Measurements from ENCODE around the gene CMC2. TPM values are rescaled to one million over a fixed set of nuclear protein-coding genes. Genes with fewer than 3 reads are reported as not detected.

The CMC2 gene
- total and polyA plus RNA-seq, 7 donors, result 58.8 to 334 (median 121) TPM

- Histone ChIP-seq H3K27me3 (ENCODE audit: insufficient read depth in 3 of 3, low read length in 2 of 3) (no peaks in the 10 kb centered on the region), H3K36me3 (ENCODE audit: insufficient read depth in 1 of 2, low read depth in 1 of 2) (peaks cover 0 to under 1% of the 10 kb centered on the region in 2 donors), H3K27ac (no peak overlapping the region), H3K4me1 (no peaks in the 10 kb centered on the region), H3K9me3 (no peaks in the 10 kb centered on the region), H3K4me3 (peak overlapping the region; percentile 25)
- intact Hi-C loops (cut with DNase I), result no loop called here
- 41 to 48% (median 48%) methylated on average over 4 of the region's 4 CpGs for WGBS, 3 donors
- no peak for DNase-seq
- no peak for ATAC-seq
- no peak for TF ChIP-seq CTCF (IDR thresholded peaks at IDR 0.05)
These were observed 10.0 kb downstream of the CMC2 start for GRCh38 chr16:80996688-80997138.

- Histone ChIP-seq H3K4me3 (no peak overlapping the region), H3K4me1 (no peaks in the 10 kb centered on the region), H3K9me3 (no peaks in the 10 kb centered on the region), H3K27ac (no peak overlapping the region), H3K27me3 (ENCODE audit: insufficient read depth in 3 of 3, low read length in 2 of 3) (no peaks in the 10 kb centered on the region), H3K36me3 (ENCODE audit: insufficient read depth in 1 of 2, low read depth in 1 of 2) (peaks cover 0 to 11% of the 10 kb centered on the region in 2 donors)
- ATAC-seq (no peak), DNase-seq (no peak)
- TF ChIP-seq CTCF (IDR thresholded peaks at IDR 0.05), result no peak
- intact Hi-C loops (cut with DNase I), result no loop called here
These were observed 12.2 kb downstream of the CMC2 start for GRCh38 chr16:80994451-80994850.

GRCh38 chr16:80993834-80994233 is 12.9 kb downstream of the CMC2 start:
- Histone ChIP-seq H3K4me1 (no peaks in the 10 kb centered on the region), H3K27me3 (ENCODE audit: insufficient read depth in 3 of 3, low read length in 2 of 3) (no peaks in the 10 kb centered on the region), H3K27ac (no peak overlapping the region), H3K4me3 (no peak overlapping the region), H3K9me3 (no peaks in the 10 kb centered on the region), H3K36me3 (ENCODE audit: insufficient read depth in 1 of 2, low read depth in 1 of 2) (peaks cover 0 to 11% of the 10 kb centered on the region in 2 donors)
- ATAC-seq (no peak), DNase-seq (no peak)
- no peak for TF ChIP-seq CTCF (IDR thresholded peaks at IDR 0.05)
- intact Hi-C loops (cut with DNase I), result no loop called here

DNA sequence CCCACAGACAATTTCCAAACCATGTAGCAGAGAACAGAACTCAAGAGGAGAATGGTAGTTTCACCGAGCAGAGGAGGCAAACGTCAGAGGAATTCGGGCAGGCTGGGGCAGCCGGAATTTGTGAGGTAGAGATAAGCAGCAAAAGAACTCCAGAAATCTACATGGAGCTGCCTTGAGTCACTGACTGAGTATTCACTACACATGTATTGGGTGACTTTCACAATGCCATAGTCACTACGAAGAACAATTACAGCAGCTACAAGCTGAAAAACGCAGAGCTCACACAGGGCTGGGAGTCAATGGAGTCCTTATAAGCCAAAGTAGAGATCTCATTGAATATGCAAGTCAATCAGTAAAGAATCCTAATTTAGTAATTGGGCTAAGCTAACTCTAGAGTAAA is 13.4 kb downstream of the CMC2 start:
- DNase-seq (no peak), ATAC-seq (peak; percentile 59 to 79 (median 76))
- no peak overlapping the region for H3K27ac ChIP-seq
- intact Hi-C loops (cut with DNase I), result no loop called here
- no peaks in the 10 kb centered on the region for H3K27me3 ChIP-seq (ENCODE audit: insufficient read depth in 3 of 3, low read length in 2 of 3)
- no peak for TF ChIP-seq CTCF (IDR thresholded peaks at IDR 0.05)
- H3K36me3 ChIP-seq (ENCODE audit: insufficient read depth in 1 of 2, low read depth in 1 of 2), result peaks cover 0 to 11% of the 10 kb centered on the region in 2 donors
- no peak overlapping the region for H3K4me3 ChIP-seq
- no peaks in the 10 kb centered on the region for H3K9me3 ChIP-seq
- 56 to 61% (median 60%) methylated on average over 6 of the region's 6 CpGs for WGBS, 3 donors
- H3K4me1 ChIP-seq, result no peaks in the 10 kb centered on the region

DNA sequence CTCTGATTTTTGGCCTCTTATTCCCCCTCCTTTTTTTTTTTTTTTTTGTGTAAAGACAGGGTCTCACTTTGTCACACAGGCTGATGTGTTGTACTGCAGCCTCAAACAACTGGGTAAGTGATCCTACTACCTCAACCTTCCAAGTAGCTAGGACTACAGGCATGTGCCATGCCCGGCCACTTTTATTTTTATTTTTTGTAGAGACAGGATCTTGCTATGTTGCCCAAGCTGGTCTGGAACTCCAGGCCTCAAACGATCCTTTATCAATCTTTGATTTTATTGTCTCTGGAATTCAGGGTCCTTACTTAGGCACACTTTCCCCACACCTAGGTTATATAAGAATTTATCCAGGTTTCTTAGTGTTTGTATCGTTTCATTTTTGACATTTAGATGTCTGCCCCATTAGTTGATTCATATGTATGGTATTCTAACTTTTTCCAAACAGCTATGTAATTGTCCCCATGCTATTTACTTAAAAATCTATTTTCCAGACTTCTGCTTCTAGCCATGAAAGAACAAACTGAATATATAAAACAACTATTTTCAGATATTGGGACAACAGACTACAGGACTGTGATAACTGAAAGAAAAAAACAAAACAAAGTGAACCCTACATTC is 13.9 kb downstream of the CMC2 start:
- H3K4me3 ChIP-seq, result no peak overlapping the region
- WGBS, 3 donors, result 55 to 60% (median 56%) methylated on average over 3 of the region's 3 CpGs
- ATAC-seq, result no peak

More for the DNA sequence above, 13.9 kb downstream of the CMC2 start:
- intact Hi-C loops (cut with DNase I), result no loop called here
- no peak for DNase-seq
- Histone ChIP-seq H3K4me1 (no peaks in the 10 kb centered on the region), H3K27me3 (ENCODE audit: insufficient read depth in 3 of 3, low read length in 2 of 3) (no peaks in the 10 kb centered on the region), H3K36me3 (ENCODE audit: insufficient read depth in 1 of 2, low read depth in 1 of 2) (peaks cover 0 to 11% of the 10 kb centered on the region in 2 donors), H3K27ac (no peak overlapping the region), H3K9me3 (no peaks in the 10 kb centered on the region)
- no peak for TF ChIP-seq CTCF (IDR thresholded peaks at IDR 0.05)
